Activated CD8-positive, alpha-beta T cell treated with anti-CD3 and anti-CD28 coated beads, Interleukin-2, amount 10 ng/mL, durations not matched to agents 7 days and 5 days (primary cell): Measurements from ENCODE around the gene BBIP1. TPM values are rescaled to one million over a fixed set of nuclear protein-coding genes. Genes with fewer than 3 reads are reported as not detected.

Experiments
- ATAC-seq: fragments of 150-1000 bp; cut with Tn5 transposase; one replicate; pipeline ENCODE4 v1.10.0; 2021; ENCODE audit warnings: moderate library complexity
- CTCF ChIA-PET: fragments of 350-600 bp; sonication (Branson Sonifier 250); formaldehyde crosslinking; loops from one replicate; lab custom pipeline; 2021; ENCODE audit warnings: antibody characterized with exemption; lab: Charles Lee
- POLR2A ChIA-PET: fragments of 350-600 bp; sonication (Branson Sonifier 250); formaldehyde crosslinking; loops from one replicate; lab custom pipeline; 2021; ENCODE audit warnings: antibody characterized with exemption; lab: Charles Lee
- DNase-seq: peaks from one replicate; pipeline ENCODE4 v3.0.0-alpha.2; 2020
- H3K27ac Mint-ChIP-seq: one replicate; pipeline ENCODE4 v1.8.0; 2021; ENCODE audit warnings: mild to moderate bottlenecking, mixed read lengths
- H3K27me3 Mint-ChIP-seq: one replicate; pipeline ENCODE4 v1.8.0; 2021; ENCODE audit warnings: low read depth, mixed read lengths
- H3K36me3 Mint-ChIP-seq: one replicate; pipeline ENCODE4 v1.8.0; 2021; ENCODE audit warnings: low read depth, mixed read lengths
- H3K4me1 Mint-ChIP-seq: one replicate; pipeline ENCODE4 v1.8.0; 2021; ENCODE audit warnings: low read depth, mixed read lengths
- H3K4me3 Mint-ChIP-seq: one replicate; pipeline ENCODE4 v1.8.0; 2021; ENCODE audit warnings: mild to moderate bottlenecking, mixed read lengths
- H3K9me3 Mint-ChIP-seq: one replicate; pipeline ENCODE4 v1.8.0; 2022; ENCODE audit warnings: mixed read lengths; ENCODE audit not compliant: insufficient read depth
- total RNA-seq, 2 experiments: library from RNA; stranded (reverse); gene quantifications; one replicate each; pipeline ENCODE4 v1.2.3, GENCODE V29; 2021

The BBIP1 gene, protein sequence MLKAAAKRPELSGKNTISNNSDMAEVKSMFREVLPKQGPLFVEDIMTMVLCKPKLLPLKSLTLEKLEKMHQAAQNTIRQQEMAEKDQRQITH
- 10 to 100 TPM; 20.7 to 21.1 TPM for total RNA-seq

DNA sequence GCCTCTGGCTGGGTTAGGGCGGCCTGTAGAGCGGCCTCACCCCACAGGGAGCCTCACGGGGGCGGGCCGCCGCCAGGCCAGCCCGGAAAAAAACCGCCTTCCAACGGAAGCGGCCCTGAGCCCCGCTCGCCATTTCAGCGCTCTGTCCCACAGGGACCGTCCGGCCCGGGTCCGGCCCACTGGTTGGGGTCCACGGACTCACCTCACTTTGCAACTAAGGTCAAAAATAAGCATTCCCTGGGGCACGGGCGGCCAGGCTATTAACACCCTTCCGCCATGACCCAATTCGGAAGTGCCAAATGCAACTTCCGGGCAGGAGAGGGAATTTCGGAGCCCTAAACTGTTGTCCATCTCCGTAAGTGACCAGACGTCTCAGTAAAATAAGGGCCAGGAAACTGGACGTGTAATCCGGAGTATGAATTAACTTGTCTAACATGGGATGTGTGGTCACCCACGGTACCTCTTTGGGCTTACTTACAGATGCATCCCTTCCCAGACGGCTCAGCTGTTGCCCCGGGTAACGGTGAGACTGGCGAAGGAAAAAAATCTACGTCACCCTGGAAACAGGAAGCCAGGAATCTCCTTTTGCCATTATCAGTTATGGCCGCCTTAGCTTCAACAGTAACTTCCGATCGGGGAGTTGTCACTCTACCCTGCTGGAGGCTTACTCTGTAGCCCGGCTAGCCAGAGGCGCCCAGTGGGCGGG lies at the start of gene BBIP1:
Gene BBIP1 (minus strand): TSS at position 538 of the 706 bp plus-strand sequence. CDS start 1,023 bp downstream, outside the sequence.
- DNase-seq, result no peak

DNA sequence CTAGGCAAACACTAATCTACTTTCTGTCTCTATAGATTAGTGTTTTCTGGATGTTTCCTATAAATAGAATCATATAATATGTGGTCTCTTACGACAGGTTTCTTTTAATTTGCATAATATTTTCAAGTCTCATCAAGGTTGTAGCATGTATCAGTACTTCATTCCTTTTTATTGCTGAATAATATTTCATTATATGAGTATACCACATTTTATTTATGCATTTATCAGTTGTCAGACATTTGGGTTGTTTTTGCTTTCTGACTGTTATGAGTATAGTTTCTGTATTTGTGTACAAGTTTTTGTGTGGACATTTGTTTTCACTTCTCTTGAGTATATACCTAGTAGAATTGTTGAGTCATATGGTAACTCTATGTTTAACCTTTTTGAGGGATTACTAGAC lies 48.7 kb upstream of the BBIP1 start:
- Mint-ChIP-seq H3K27me3 (no peaks in the 10 kb centered on the region), H3K4me3 (no peak overlapping the region), H3K4me1 (peaks cover 5% of the 10 kb centered on the region), H3K9me3 (no peaks in the 10 kb centered on the region), H3K27ac (no peak overlapping the region), H3K36me3 (peaks cover 20% of the 10 kb centered on the region)
- DNase-seq (no peak), ATAC-seq (no peak)
- ChIA-PET POLR2A (no interaction called here), CTCF (no interaction called here)

More for the DNA sequence above, at the start of gene BBIP1:
- ChIA-PET CTCF (interaction anchor here (0.6 to 2.2 kb wide), 18 partner anchors 9 to 307 kb away, joined by 3 to 10 read pairs (median 4); no protein-coding TSS in a partner anchor), POLR2A (interaction anchor here (0.6 to 2.2 kb wide), 17 partner anchors 8 to 246 kb away, joined by 3 to 12 read pairs (median 4); partner anchors contain the start of genes ADRA2A and PDCD4)
- Mint-ChIP-seq H3K27ac (peak within 1 kb of the TSS; percentile 99), H3K4me1 (peaks cover 36% of the 10 kb centered on the region), H3K36me3 (peaks cover 9% of the 10 kb centered on the region), H3K9me3 (no peaks in the 10 kb centered on the region), H3K4me3 (peak within 1 kb of the TSS; percentile 89), H3K27me3 (no peaks in the 10 kb centered on the region)
- ATAC-seq, result peak; percentile 95

DNA sequence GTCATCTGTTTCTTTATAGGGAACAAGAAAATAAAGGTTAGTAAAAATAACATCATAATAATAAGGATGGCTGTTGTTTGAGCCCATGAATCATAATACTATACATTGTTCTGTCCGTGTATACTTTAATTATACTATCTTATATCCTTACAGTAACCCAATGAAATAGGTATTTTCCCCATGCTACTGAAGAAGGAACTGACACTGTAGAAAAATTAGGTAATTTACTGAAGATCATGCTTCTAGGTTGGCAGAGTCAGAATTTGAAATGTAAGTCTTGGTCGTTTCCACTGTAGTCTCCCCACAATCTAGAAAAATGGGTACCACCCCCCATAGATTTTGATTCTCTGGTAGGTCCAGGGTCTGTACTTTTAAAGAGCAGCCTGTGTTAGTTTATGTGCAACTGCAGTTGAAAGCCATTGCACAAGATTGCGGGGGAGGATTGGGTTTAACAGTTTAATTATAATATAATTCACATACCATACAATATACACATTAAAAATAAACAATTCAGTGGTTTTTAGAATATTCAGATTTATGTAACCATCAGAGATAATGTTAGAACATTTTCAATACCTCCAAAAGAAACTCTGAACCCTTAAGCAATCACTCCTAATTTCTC lies 48.1 kb upstream of the BBIP1 start:
- ChIA-PET CTCF (interaction anchor here (1.4 kb wide), 1 partner anchor 12 kb away, joined by 4 read pairs; no protein-coding TSS in a partner anchor), POLR2A (no interaction called here)
- Mint-ChIP-seq H3K27ac (no peak overlapping the region), H3K4me3 (no peak overlapping the region), H3K4me1 (peaks cover 5% of the 10 kb centered on the region), H3K27me3 (no peaks in the 10 kb centered on the region), H3K36me3 (peaks cover 17% of the 10 kb centered on the region), H3K9me3 (no peaks in the 10 kb centered on the region)
- no peak for DNase-seq
- ATAC-seq, result no peak

DNA sequence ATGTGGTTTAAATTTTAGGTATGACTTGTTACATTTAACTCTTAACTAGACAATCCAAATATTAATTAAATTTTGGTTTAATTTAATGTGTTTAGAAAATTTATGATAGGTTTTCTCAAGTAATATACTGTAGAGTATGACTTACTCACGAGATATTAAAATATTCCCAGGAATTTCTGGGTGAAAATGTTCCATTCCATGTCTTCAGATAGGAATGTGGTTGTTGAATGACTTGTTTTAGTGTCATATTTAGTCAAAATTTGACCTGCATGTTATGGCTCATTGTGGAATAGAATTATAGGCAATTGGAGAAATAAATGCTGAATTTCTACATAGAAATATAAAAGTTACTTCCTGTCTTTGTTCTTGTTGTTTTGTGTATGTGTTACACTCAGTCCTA lies 47.2 kb upstream of the BBIP1 start:
- ChIA-PET POLR2A (no interaction called here), CTCF (interaction anchor here (1.4 to 1.5 kb wide), 2 partner anchors 13 to 220 kb away, joined by 4 read pairs; no protein-coding TSS in a partner anchor)
- Mint-ChIP-seq H3K27me3 (no peaks in the 10 kb centered on the region), H3K4me3 (no peak overlapping the region), H3K4me1 (peaks cover 5% of the 10 kb centered on the region), H3K9me3 (no peaks in the 10 kb centered on the region), H3K27ac (no peak overlapping the region), H3K36me3 (peaks cover 17% of the 10 kb centered on the region)
- ATAC-seq (no peak), DNase-seq (no peak)

DNA sequence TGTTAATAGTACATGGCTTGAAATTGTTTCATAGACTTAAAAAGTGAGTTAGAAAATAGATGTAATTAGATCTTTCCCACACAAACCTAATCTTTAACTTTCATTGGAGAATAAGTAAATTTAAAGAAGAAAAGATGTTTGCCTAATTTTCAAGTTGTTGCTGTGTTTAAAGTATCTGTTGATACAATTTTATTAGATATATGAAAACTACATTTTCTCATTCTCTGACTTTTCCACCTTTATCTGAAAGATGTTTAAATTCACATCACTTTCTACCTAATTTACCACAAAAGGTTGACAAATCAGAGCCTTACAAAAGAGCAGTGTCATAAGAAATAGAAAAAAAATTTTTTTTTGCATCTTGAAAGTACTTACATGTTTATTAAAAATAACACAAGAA lies 46.2 kb upstream of the BBIP1 start:
- Mint-ChIP-seq H3K4me3 (no peak overlapping the region), H3K27ac (no peak overlapping the region), H3K9me3 (no peaks in the 10 kb centered on the region), H3K27me3 (no peaks in the 10 kb centered on the region), H3K36me3 (peaks cover 12% of the 10 kb centered on the region), H3K4me1 (peaks cover 3% of the 10 kb centered on the region)
- CTCF ChIA-PET, result interaction anchor here (1.5 kb wide), 1 partner anchor 219 kb away, joined by 4 read pairs; no protein-coding TSS in a partner anchor
- ATAC-seq, result no peak
- no peak for DNase-seq
- POLR2A ChIA-PET, result no interaction called here

DNA sequence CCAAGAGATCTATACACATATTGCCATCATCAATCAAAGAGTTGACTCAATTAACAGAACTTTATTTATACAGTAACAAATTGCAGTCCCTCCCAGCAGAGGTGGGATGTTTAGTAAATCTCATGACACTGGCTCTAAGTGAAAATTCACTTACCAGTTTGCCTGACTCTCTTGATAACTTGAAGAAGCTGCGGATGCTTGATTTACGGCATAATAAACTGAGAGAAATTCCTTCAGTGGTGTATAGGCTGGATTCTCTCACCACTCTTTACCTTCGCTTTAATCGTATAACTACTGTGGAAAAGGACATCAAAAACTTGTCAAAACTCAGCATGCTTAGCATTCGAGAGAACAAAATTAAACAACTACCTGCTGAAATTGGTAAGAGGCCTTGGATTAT lies 45.7 kb upstream of the BBIP1 start:
- H3K4me1 Mint-ChIP-seq, result peaks cover 3% of the 10 kb centered on the region
- H3K27me3 Mint-ChIP-seq, result no peaks in the 10 kb centered on the region
- no peak overlapping the region for H3K4me3 Mint-ChIP-seq
- no peaks in the 10 kb centered on the region for H3K9me3 Mint-ChIP-seq
- no peak for ATAC-seq
- DNase-seq, result no peak
- peaks cover 12% of the 10 kb centered on the region for H3K36me3 Mint-ChIP-seq
- H3K27ac Mint-ChIP-seq, result no peak overlapping the region
- ChIA-PET POLR2A (no interaction called here), CTCF (no interaction called here)

DNA sequence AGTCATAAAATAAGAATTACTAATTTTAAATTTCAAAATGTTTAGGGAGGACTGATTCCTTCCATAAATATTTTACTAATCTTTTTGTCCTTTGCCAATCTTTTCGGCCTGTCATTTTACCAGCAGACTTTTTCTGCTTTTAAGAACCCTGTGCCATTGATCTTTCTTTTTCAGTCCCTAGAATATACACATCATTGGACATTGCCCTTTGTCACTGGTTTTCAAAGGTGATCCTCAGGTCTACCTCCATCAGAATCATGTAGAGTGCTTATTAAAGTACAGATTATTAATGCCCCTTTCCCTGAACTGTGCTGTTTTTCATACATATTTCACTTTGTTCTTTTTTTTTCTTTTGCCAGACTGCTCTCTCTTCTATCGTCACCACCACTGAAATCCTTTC lies 44.2 kb upstream of the BBIP1 start:
- no peak overlapping the region for H3K4me3 Mint-ChIP-seq
- peaks cover 3% of the 10 kb centered on the region for H3K4me1 Mint-ChIP-seq
- H3K36me3 Mint-ChIP-seq, result peaks cover 13% of the 10 kb centered on the region
- ChIA-PET POLR2A (no interaction called here), CTCF (interaction anchor here (0.6 to 1.2 kb wide), 2 partner anchors 46 to 113 kb away, joined by 3 read pairs; no protein-coding TSS in a partner anchor)
- no peaks in the 10 kb centered on the region for H3K27me3 Mint-ChIP-seq
- no peak overlapping the region for H3K27ac Mint-ChIP-seq
- no peaks in the 10 kb centered on the region for H3K9me3 Mint-ChIP-seq
- no peak for DNase-seq
- ATAC-seq, result no peak

DNA sequence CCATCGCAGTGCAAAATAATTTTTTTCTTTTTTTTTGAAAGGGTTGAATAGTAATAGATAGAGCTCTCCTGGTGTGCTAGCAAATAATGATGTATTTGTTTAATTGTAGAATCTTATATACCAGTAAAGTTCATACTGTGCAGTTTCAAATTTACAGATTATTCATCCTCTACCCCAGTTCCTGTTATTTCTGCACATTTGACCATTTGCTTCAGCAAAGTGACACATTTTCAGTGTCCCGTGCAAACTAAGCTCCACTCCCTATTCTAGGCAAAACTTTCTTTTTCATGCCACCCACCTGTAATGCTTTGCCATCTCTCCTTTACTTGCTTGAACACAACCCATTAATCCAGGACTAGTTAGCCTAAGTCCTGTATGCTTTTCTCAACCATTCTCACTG lies 43.5 kb upstream of the BBIP1 start:
- H3K36me3 Mint-ChIP-seq, result peaks cover 13% of the 10 kb centered on the region
- no peak for DNase-seq
- no peak overlapping the region for H3K4me3 Mint-ChIP-seq
- no peaks in the 10 kb centered on the region for H3K9me3 Mint-ChIP-seq
- H3K4me1 Mint-ChIP-seq, result peaks cover 3% of the 10 kb centered on the region
- ChIA-PET POLR2A (interaction anchor here (0.9 kb wide), 1 partner anchor 648 kb away, joined by 3 read pairs; no protein-coding TSS in a partner anchor), CTCF (interaction anchor here (1.2 kb wide), 1 partner anchor 114 kb away, joined by 3 read pairs; no protein-coding TSS in a partner anchor)
- H3K27me3 Mint-ChIP-seq, result no peaks in the 10 kb centered on the region
- ATAC-seq, result no peak
- H3K27ac Mint-ChIP-seq, result no peak overlapping the region

DNA sequence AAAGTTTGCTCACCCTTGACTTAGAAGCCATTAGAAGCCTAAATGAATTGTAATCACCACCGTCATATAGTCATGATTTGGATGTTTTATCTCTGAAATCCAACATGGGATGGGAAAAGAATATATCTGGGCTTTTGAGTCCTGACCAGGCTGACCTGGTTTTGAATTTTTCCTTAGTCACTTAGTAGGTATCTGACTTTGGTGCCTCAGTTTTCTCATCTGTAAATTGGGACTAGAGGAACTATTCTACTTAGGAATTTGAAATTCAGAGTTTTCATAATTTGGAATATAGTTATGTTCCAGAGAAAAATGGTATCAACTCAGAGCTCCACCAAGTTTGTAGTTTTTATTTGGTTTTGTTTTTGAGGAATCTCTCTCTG lies 41.3 kb upstream of the BBIP1 start:
- Mint-ChIP-seq H3K9me3 (no peaks in the 10 kb centered on the region), H3K27ac (no peak overlapping the region), H3K4me1 (peaks cover 3% of the 10 kb centered on the region), H3K27me3 (no peaks in the 10 kb centered on the region), H3K36me3 (peaks cover 14% of the 10 kb centered on the region), H3K4me3 (no peak overlapping the region)
- ATAC-seq (no peak), DNase-seq (no peak)
- CTCF ChIA-PET, result no interaction called here
- POLR2A ChIA-PET, result interaction anchor here (0.6 kb wide), 1 partner anchor 15 kb away, joined by 6 read pairs; no protein-coding TSS in a partner anchor

DNA sequence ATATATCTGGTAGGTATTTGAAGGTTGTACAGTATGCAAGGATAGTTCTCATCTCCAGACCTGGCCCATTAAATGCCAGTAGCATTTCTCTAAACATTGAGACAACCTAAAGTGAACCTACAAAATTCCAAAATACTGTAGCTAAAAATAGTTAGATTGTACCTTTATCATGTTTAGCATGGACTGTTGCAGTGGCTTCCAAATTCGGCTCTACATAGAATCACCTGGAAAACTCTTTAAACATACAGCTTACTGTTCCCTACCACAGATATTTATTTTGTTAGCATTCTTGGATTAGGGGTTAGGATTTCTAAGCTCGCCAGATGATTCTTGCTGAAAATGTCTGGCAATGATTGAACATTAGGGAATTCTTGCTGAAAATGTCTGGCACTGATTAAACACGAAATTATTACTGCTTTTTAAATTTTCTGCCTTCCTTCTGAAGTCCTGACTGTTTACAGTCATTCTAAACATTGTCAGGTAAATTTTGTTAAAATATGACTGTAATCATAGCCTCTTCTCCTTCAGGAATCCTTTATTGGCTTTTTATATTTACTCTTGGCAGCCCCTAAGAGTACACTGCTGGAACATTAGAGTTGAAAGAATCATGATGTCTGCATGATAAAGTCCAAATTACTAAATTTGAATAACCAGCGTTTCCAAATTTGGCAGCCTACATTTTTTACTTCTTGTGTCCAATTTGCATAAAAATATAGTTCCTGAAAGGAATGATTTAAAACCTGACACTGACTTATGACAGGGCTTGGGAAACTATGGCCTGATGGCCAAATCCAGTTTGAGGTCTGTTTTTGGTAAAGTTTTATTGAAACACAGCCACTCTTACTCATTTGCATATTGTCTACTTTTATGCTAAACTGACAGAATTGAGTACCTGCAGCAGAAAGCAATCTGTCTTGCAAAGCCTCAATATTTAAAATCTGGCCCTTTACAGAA lies 40.7 kb upstream of the BBIP1 start:
- Mint-ChIP-seq H3K9me3 (no peaks in the 10 kb centered on the region), H3K27ac (no peak overlapping the region), H3K4me1 (peaks cover 3% of the 10 kb centered on the region), H3K4me3 (no peak overlapping the region), H3K27me3 (no peaks in the 10 kb centered on the region), H3K36me3 (peaks cover 16% of the 10 kb centered on the region)
- no peak for ATAC-seq
- DNase-seq, result no peak
- ChIA-PET POLR2A (no interaction called here), CTCF (no interaction called here)

DNA sequence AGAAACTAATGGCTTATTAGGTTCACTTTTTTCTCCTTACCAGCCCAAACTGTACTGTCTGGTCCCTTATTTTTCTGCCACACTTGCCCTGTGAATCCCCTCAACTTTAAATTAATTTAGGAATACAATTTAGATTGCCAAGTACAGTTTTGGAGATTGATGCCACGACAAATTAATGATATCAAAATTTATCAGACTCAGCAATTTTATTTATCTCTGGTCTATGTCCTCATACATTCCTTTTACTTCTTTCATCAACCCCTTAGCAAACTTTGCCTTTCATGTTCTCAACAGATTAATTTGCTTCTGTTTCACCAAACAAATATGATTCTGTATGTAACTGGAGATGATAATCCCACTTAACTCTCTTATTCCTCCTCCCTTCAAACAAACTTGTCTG lies 38.6 kb upstream of the BBIP1 start:
- H3K27ac Mint-ChIP-seq, result no peak overlapping the region
- ChIA-PET CTCF (interaction anchor here (0.8 kb wide), 1 partner anchor 14 kb away, joined by 3 read pairs; no protein-coding TSS in a partner anchor), POLR2A (no interaction called here)
- no peaks in the 10 kb centered on the region for H3K4me1 Mint-ChIP-seq
- H3K4me3 Mint-ChIP-seq, result no peak overlapping the region
- H3K9me3 Mint-ChIP-seq, result no peaks in the 10 kb centered on the region
- peaks cover 16% of the 10 kb centered on the region for H3K36me3 Mint-ChIP-seq
- no peaks in the 10 kb centered on the region for H3K27me3 Mint-ChIP-seq
- DNase-seq, result no peak
- ATAC-seq, result no peak
